ENCODE data around the gene NANS. TPM values are rescaled to one million over a fixed set of nuclear protein-coding genes. Genes with fewer than 3 reads are reported as not detected.

Gene NANS
- total RNA-seq, 1 experiment from 2014 or later, result 48.9 TPM

DNA sequence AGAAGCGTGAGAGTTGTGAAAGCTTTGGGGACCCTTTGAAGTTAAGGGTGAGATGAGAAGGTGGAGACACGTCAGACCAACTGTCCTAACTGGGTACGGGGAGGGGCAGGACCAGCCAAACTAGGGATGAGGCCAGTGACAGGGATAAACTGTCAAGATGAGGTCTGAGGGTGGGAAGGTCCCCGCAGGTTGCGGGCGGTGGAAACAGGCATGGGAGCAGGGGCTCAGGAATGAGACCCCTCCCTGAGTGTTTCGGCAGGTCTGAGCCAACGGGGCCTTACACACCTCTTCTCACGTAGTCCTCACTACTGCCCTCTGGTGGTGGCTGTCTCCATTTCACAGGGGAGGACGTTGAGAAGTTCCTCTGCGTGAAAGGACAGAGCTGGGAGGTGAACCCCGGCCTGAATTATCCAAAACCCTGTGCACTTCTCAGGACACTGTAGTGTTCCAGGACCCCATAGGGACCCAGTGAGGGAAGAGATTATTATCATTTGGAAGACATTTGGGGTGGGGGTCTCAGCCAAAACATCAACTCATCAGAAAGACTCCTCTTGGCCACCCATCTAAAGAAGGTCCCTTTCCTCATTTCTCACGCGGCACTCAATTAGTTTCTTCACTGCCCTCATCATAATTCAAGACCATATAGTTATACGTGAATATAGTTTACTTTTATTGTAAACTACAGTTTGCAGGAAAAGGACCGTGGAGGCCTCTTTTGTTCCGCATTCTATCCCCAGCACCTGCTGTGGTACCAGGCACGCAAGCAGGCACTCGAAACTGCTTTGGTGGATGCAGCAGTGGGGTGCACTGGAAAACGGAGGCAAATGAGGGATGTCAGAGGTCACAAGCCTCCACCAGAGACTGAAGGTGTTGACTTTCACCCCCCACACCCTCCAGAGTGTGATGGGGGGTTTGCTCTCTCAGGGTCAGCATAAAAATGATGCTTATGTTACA is 21.7 kb upstream of the NANS start:
- Histone ChIP-seq H3K9me3 (ENCODE audit: control insufficient read depth in 1 of 2, insufficient read depth in 1 of 2, low read depth in 1 of 2, low read length in 2 of 2) (no peaks in the 10 kb centered on the region), H4K20me1 (ENCODE audit: insufficient read depth) (no peaks in the 10 kb centered on the region), H2AFZ (ENCODE audit: low read depth, low read length, poor library complexity, severe bottlenecking) (peak overlapping the region; percentile 46), H3K27me3 (ENCODE audit: insufficient read depth, low read length) (no peaks in the 10 kb centered on the region), H3K9me2 (ENCODE audit: insufficient read depth) (no peaks in the 10 kb centered on the region), H3K4me2 (ENCODE audit: low read length) (peak overlapping the region; percentile 53), H3K36me3 (ENCODE audit: control insufficient read depth in 1 of 2, insufficient read depth in 2 of 2, low read length in 2 of 2) (no peaks in the 10 kb centered on the region; a peak in 1 of 4 replicates), H3K9ac (ENCODE audit: low read length) (0 out of 2 replicates have a peak overlapping the region, but pooled peaks have one; percentile 22), H3K4me3 (replicated peaks in 1 of 2; ENCODE audit: low read depth in 1 of 2, low read length in 2 of 2) (0 out of 4 replicates have a peak overlapping the region, but pooled peaks of 1 of the 2 experiments have one; percentile 4), H3K79me2 (ENCODE audit: insufficient read depth, low read length) (no peaks in the 10 kb centered on the region), H3K27ac (ENCODE audit: low read depth, low read length) (no peak overlapping the region), H3K4me1 (ENCODE audit: control insufficient read depth in 1 of 2, insufficient read depth in 2 of 2, low read length in 2 of 2) (peaks cover 0 to 31% of the 10 kb centered on the region in 2 experiments; a peak in 2 of 4 replicates)
- ChIA-PET POLR2A (interaction anchor here (0.6 to 1.7 kb wide), 2 partner anchors 10 to 22 kb away, joined by 3 to 8 read pairs; partner anchors contain the start of gene NANS), CTCF (interaction anchor here (0.6 to 2.4 kb wide), 16 partner anchors 9 to 355 kb away, joined by 3 to 20 read pairs (median 4); partner anchors contain the start of genes NANS and TRMO), RAD21 (ENCODE audit: low non-redundant PET in 1 of 2, low total read pairs in 2 of 2, uncharacterized antibody in 2 of 2, unreplicated experiment in 2 of 2) (no interaction called here)
- BruUV-seq (replicated peaks), result no TSS peak
- DNase-seq (ENCODE audit: low read depth, low spot score), result peak; percentile 76
- TF ChIP-seq POLR2A (IDR thresholded peaks at IDR 0.05; ENCODE audit: borderline replicate concordance, extremely low read depth, insufficient read depth, insufficient read length) (no peak), SRF (IDR thresholded peaks at IDR 0.05; ENCODE audit: low read depth) (no peak), EGR1 (IDR thresholded peaks at IDR 0.05; ENCODE audit: low read depth) (no peak), RAD21 (IDR thresholded peaks at IDR 0.05; ENCODE audit: low read depth) (peak; percentile 49), EZH2phosphoT487 (IDR thresholded peaks at IDR 0.05; ENCODE audit: borderline replicate concordance) (no peak), CBX3 (IDR thresholded peaks at IDR 0.05; ENCODE audit: low read depth) (peak; percentile 44; the same call in 1 of the 2 replicates), TCF7L2 (IDR thresholded peaks at IDR 0.05; ENCODE audit: borderline replicate concordance, extremely low read depth, insufficient read depth, insufficient read length) (no peak)
- TF ChIP-seq, protein P1, sequence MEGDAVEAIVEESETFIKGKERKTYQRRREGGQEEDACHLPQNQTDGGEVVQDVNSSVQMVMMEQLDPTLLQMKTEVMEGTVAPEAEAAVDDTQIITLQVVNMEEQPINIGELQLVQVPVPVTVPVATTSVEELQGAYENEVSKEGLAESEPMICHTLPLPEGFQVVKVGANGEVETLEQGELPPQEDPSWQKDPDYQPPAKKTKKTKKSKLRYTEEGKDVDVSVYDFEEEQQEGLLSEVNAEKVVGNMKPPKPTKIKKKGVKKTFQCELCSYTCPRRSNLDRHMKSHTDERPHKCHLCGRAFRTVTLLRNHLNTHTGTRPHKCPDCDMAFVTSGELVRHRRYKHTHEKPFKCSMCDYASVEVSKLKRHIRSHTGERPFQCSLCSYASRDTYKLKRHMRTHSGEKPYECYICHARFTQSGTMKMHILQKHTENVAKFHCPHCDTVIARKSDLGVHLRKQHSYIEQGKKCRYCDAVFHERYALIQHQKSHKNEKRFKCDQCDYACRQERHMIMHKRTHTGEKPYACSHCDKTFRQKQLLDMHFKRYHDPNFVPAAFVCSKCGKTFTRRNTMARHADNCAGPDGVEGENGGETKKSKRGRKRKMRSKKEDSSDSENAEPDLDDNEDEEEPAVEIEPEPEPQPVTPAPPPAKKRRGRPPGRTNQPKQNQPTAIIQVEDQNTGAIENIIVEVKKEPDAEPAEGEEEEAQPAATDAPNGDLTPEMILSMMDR (IDR thresholded peaks at IDR 0.05 in 2 of 3, conservative IDR thresholded peaks at IDR 0.05 in 1 of 3; ENCODE audit: borderline replicate concordance in 1 of 3, insufficient read depth in 1 of 3, low read depth in 2 of 3, low read length in 2 of 3), result peak; percentile 64 to 89 (median 85)
- TF ChIP-seq, protein P2, sequence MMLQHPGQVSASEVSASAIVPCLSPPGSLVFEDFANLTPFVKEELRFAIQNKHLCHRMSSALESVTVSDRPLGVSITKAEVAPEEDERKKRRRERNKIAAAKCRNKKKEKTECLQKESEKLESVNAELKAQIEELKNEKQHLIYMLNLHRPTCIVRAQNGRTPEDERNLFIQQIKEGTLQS (IDR thresholded peaks at IDR 0.05), result no peak
- TF ChIP-seq, protein P3, sequence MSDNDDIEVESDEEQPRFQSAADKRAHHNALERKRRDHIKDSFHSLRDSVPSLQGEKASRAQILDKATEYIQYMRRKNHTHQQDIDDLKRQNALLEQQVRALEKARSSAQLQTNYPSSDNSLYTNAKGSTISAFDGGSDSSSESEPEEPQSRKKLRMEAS (IDR thresholded peaks at IDR 0.05), result no peak
- intact Hi-C loops (cut with micrococcal nuclease), result loop anchor here (1.0 to 5.0 kb wide), 2 partner anchors 98 to 112 kb away; partner anchors contain the start of gene HEMGN
- peak; percentile 97 for ATAC-seq

Measured in HCT116 (cell line).